GM19240 (cell line): ENCODE data around the gene ACOT11.

Experiments
- DNase-seq: peaks from one replicate; pipeline ENCODE4 v3.0.0; 2011; ENCODE audit warnings: low spot score; ENCODE audit not compliant: insufficient read length

Gene ACOT11

DNA sequence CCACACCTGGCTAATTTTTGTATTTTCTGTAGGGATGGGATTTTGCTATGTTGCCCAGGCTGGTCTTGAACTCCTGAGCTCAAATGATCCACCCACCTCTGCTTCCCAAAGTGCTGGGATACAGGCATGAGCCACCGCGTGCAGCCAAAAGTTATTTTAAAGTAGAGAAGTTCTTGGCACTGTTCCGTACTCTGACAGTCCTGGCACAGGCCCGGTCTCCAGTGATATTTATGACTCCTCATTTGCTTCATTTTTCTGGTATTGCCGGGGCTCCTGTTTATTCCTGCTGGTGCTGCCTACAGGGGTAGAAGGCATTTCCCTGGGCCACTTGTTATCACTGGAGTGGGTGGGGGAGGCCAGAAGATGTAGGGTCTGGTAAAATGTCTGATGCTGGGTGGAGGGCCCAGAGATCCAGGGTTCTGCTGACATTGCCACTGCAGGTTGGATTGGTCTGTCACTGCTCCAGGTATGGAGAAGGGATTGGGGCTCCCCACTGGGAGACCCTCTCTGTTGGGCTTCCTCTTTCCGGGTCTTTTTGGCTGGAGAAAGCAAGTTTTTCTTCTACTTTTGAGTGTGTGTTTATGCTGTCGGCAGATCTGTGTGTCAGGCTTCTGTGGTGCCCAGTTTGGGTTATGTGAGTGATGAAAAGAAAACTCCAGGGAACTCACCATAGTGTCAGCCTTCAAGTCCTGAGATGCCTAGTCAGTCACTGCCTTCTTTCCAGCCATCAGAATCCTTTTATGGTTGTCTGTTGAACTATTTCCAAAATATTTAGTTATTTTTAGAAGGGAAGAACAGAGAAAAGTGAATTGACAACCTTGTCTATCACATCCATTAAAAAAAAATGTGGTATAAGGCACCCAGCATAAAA is 98.0 kb downstream of the ACOT11 start:
- no peak for DNase-seq

DNA sequence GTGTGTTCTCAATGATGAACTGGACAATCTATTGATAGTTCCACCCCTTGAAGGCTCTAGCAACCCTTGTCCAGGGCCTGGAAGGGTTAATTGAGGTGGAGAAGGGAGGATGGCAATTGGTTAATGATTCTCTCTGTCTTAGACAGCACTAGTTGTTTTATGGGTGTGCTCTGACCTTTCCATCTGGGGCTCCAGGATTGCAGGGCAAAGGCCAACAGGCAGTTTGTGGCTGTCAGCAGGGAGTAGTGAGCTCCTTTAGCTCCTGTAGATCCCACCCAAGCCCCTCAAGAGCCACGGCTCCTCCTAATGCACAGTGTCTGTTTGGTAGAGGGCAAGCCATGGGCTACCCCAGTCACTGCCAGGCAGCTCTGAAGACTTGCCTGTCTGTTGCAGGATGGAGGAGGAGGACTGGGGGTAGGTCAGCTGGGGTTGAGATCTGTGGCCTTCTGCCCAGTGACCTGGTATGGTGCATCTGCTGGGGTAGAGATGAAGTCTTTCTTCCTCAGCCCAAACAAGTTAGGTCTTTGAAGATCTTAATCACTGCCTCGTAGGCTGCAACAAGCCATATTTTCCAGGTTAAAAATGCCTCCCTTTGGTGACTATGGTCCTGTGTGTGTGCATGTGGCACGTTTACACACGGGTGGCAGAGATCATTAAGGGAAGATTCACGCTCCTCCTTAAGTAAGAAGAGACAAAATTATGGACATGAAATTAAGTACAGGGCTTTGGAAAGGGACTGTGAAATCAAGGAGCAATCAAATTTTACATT is 101.3 kb downstream of the ACOT11 start:
- DNase-seq: no peak

- no peak for DNase-seq
Observed at GRCh38 chr1:54649921-54650320, 101.9 kb downstream of the ACOT11 start.

- no peak for DNase-seq
Observed at GRCh38 chr1:54650417-54650816, 102.4 kb downstream of the ACOT11 start.

- no peak for DNase-seq
Observed at GRCh38 chr1:54651608-54652007, 103.6 kb downstream of the ACOT11 start.

GRCh38 chr1:54652168-54652567 is 104.1 kb downstream of the ACOT11 start:
- DNase-seq: no peak

DNA sequence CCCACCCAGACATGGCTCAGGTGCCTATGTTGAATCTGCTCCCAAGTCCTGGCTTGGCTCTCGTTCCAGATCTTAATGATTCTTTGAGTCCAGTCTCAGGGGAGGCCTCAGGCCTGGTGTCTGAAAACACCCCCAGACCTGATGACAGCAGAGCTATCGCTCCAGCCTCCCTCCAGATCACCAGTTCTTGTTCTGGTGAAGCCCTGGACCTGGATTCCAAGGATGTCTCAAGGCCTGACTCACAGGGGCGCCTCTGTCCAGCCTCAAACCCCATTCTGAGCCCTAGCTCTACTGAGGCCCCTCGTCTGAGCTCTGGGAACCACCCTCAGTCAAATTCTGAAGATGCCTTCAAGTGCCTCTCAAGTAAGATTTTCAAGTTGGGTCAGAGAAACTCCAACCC is 105.0 kb downstream of the ACOT11 start:
- DNase-seq: no peak

GRCh38 chr1:54658164-54658913 is 110.3 kb downstream of the ACOT11 start:
- no peak for DNase-seq
